ENCODE data around the gene PARVB.

Gene PARVB

GRCh38 chr22:44075670-44076069, 51.6 kb downstream of the PARVB start:
- no peak overlapping the region for H3K4me3 ChIP-seq (ENCODE audit: low read length)
- no peak for DNase-seq (ENCODE audit: low read depth, low spot score)

DNA sequence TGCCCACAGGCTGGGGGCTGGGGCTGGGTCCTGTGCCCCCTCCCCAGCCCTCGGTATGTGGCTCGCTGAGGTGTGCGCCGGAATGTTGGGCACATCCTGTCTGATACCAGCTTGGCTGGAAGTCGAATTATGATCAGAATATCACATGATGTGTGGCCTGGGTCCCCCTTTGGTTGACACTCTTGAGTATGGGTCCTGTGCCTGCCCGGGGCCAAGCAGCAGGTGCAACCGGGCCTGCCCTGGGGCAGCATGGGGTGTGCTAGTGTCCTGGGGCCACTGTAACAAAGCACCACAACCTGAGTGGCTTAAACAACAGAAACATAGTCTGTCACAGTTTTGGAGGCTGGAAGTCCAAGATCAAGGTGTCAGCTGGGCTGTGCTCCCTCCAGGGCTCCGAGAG, 52.7 kb downstream of the PARVB start:
- DNase-seq (ENCODE audit: low read depth, low spot score), result no peak
- H3K4me3 ChIP-seq (ENCODE audit: low read length), result no peak overlapping the region

DNA sequence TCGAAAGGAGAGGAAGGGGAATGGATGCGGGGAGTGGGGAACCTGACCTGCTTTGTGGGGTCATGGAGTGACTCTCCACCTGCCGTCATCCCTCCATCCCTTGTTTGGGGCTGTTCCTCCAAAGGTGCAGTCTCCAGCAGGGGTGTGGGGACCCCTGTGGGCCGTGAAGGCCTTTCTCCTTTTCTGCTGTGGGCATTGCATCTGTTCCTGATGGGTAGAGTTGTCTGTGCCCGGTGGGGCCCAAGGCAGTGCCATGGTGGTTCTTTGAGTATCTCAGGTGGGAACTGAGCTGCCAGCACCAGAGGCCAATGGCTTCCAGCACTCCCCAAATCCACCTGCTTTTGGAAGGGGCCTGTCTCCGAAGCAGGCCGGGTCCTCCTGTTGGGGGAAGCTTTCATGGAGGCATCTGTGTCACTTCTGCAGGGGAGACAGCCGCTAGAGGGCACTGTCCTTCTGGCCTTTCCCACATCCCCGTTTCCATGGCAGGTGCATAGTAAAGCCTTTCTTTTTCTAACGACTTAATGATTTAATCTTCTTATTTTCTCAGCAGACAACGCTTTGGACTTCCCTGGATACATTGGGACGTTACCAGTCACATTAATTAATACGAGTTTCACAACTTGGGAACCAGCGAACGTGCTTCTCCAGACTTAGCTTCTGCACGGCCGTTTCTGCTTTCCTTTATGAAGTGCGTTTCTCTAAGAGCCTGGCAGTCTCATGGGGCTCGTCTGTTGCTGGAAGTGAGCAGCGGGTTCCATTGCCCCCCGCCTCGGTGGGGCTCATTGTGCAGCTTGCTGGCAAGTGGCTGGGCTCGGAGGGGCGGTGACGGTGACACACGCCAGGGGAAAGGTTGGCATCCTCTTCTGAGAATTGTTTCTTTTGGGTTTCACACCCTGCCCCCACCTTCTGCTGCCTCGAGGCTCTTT, 57.1 kb downstream of the PARVB start:
- H3K4me3 ChIP-seq (ENCODE audit: low read length), result no peak overlapping the region
- peak; percentile 60 for DNase-seq (ENCODE audit: low read depth, low spot score)

DNA sequence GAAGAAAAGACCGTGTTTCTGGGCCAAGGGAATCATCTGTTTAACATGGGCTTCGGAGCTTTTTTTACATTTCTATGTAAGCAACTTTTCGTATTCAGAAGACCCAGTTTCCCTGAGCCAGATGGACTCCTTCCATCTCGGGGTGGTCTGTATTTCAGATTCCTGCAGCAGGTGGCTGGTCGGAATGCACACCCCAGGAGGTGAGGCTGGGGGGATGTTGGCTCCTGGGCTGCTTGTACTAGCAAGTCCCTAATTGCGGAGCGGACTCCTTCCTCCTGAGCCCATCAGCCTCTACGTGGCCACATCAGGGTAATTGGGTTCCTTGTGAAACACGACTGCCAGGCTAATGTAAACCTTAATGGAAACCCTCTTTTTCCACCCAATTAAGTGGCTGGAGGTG, 58.7 kb downstream of the PARVB start:
- no peak for DNase-seq (ENCODE audit: low read depth, low spot score)
- no peak overlapping the region for H3K4me3 ChIP-seq (ENCODE audit: low read length)

DNA sequence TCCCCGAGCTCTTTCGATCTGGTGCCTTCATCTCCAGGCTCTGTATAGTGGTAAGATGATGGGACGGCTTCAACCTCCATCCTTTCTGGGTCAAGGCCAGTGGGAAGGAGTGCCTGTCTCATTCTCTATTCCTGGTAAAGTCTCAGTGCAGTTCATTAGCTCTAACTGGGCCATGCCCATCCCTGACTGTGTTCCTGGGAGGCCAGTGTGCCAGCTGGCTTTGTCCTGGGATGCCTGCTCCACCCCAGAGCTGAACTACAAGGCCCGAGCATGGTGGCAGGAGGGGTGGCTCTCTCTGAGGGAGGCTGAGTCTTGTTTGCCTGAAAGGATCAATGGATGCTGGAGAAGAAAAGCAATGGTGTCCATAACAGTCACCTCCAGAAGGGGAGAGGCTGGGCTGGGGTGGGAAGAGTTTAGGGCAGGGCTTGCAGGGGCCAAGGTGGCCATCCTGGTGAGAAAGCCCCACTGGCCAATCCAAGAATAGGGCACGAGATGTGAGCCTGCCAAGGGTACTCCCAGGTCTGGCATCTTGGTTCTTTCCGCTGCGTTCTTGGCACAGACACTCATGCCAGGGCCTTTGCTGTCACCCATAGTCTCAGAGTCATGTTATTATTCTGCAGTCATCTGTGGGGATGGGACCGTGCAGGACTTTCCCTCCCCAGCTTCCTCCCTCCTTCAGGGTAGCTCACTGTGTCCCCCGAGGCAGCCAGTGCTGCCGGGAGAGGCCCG, 60.1 kb downstream of the PARVB start:
- no peak overlapping the region for H3K4me3 ChIP-seq (ENCODE audit: low read length)
- DNase-seq (ENCODE audit: low read depth, low spot score), result no peak

DNA sequence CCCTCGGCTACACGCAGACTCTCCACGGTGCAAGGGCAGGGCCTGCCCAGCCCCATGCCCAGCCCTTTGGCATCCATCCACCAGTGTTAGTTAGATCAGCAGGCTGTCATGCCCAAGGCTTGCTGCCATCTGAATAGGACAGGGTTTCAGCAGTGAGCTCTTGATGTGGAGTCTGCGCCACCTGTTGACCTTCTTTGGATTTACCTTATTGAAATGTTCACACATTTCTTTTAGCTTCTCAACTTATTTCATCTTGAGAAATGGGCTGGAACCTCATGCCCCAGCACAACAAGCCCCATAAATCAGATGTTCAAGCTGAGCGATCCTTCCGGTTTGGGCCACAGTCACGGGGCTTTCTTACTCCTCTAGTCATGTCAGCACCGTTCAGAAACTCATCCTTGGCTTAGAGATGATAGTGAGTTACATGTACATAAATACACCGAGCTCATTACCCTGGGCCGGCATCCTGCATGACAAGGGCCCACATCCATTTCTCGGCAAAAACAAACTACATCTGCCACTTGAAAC, 61.7 kb downstream of the PARVB start:
- no peak overlapping the region for H3K4me3 ChIP-seq (ENCODE audit: low read length)
- peak; percentile 76 for DNase-seq (ENCODE audit: low read depth, low spot score)

DNA sequence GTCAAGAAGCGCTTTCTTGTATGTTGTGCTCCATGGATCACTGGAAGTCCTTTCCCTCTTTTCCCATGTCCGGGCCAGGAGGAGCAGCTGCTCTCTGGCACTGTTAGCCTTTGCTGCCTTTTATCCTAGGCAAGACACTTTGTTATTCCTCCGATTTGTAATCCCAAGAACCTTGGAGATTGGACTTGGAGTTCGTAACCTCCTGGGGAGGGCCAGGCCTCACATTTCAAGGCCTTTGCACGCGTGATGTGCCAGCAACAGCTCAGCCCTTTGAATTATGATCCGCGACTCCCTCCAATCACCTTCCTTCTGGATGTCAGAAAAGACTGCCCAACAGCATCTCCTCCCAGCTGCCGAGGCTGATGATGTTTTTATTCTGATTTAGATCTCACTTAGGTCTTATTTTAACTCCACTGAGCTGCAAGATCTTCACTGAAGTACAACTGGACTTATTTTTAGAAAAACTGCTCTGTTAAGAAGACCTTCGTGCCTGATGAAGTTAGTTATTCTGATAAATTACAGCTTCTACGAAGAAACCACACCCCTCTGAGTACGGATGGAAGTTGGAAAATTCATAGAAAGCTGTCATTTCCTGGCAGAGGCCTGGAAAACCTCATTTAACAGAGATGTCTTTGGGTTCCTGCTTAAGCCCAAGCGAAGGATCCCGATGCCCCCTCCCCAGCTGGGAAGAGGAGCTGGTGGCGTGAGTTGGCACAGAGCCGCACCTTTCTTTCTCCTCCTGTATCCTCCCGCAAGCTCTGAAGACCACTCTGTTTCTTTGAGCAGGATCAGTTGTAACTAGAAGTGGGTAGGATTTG, 62.4 kb downstream of the PARVB start:
- no peak for DNase-seq (ENCODE audit: low read depth, low spot score)
- H3K4me3 ChIP-seq (ENCODE audit: low read length), result no peak overlapping the region

DNA sequence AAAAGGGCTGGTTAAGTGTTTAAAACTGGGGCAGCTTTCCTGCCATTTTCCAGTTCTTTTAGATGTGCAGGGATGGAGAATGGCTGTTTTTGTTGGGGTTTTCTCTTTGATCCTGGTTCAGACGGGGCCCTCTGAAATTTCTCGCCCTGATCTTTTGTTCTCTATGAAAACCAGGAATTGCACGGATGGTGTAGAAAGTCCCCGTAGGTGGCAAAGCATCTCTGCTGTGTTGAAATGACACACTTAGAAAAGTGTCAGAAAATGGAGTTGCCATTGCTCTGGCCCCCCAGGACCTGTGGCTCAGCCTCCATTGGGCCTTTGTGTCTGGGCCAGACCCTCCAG, 63.0 kb downstream of the PARVB start:
- H3K4me3 ChIP-seq (ENCODE audit: low read length), result no peak overlapping the region
- DNase-seq (ENCODE audit: low read depth, low spot score), result no peak

- DNase-seq (ENCODE audit: low read depth, low spot score), result no peak
Measured at GRCh38 chr22:44088976-44089570, 65.0 kb downstream of the PARVB start.

DNA sequence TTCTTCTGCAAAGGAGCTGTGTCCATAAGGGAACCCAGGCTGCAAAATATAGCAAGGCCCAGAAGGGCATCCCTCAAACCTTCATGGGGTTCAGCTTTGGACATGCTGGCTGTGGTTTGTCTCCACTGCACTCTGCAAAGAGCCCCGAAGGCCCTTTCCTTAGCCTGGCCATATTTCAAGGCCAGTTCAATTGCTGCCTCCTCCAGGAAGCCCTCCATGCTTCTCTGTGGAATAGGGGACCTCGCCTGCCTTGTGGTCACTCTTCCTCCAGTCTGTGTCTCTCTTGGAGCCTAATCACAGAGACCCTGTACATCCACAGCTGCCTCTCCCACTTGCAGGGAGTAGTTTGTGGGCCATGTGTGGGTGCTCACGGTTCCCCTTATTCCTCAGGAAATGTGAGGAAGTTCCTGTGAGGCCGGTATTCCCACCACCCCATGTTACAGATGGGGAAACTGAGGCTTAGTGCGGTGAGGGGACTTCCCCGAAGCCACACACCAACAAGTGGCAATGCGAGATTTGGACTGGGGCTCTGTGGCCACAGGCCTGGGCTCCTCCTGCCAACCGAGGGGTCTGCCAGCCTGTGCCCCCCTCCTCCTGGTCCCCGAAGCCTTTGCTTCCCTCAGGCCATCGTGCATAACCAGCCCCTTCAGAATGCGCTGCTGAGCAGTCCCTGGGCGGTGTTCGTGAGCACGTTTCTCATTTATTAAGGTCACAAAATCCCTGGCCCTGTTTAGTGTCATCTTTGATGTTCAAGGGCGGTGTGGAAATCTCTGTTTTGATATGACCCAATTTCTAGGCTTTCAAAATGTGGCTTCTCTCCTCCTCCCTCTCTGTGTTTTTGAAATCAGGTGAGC, 65.8 kb downstream of the PARVB start:
- DNase-seq (ENCODE audit: low read depth, low spot score), result no peak
- H3K4me3 ChIP-seq (ENCODE audit: low read length), result no peak overlapping the region

More at GRCh38 chr22:44088976-44089570, 65.0 kb downstream of the PARVB start:
- H3K4me3 ChIP-seq (ENCODE audit: low read length), result no peak overlapping the region

DNA sequence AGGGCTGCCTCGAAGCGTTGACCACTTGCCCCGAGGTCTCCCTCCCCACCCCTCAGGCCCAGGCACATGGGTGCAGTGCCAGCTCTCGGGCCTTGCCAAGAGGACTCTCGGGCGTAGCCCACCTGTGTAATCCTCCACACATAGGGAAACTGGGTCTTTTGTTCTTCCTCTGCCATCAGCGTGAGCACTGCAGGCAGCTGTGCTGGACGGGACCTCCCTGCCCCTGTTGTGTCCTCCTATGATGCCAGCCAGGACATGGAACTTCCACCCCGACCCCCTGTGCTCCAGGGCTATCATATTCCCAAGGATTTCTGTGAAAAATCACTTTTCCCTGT, 66.4 kb downstream of the PARVB start:
- DNase-seq (ENCODE audit: low read depth, low spot score), result no peak
- H3K4me3 ChIP-seq (ENCODE audit: low read length), result no peak overlapping the region

GRCh38 chr22:44091021-44091721, 67.1 kb downstream of the PARVB start:
- DNase-seq (ENCODE audit: low read depth, low spot score), result peak; percentile 68
- H3K4me3 ChIP-seq (ENCODE audit: low read length), result no peak overlapping the region

- no peak for DNase-seq (ENCODE audit: low read depth, low spot score)
Measured at GRCh38 chr22:44091751-44092150, 67.6 kb downstream of the PARVB start.

DNA sequence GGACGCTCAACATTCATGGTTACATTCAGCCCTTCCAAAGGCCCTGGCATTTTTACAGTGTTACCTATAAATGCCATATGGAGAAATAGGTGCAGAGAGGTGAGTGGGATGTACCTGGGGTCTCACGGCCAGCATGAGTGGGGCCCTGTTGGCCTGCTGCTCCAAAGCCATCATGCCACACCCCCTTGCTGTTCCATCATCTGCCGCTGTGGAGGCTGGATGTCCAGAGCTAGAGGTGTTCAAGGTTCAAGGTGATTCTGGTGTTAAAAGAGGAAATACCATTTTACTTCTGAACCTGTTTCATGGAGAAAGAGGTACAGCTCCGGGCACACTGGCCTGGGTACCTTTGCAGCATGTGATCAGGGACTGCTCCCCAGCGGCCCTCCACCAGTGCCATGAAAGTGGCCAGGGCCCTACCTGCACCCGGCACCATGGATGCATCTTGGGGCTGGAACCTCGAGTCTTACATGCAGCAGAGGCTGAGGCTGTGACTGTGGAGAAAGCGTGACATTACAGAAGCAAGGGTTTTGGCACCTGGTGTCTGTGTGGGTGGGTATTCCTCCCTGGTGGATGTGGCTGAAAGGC, 68.6 kb downstream of the PARVB start:
- DNase-seq (ENCODE audit: low read depth, low spot score), result no peak
- H3K4me3 ChIP-seq (ENCODE audit: low read length), result no peak overlapping the region

More at GRCh38 chr22:44091751-44092150, 67.6 kb downstream of the PARVB start:
- no peak overlapping the region for H3K4me3 ChIP-seq (ENCODE audit: low read length)

- H3K4me3 ChIP-seq (ENCODE audit: low read length), result no peak overlapping the region
- no peak for DNase-seq (ENCODE audit: low read depth, low spot score)
Measured at GRCh38 chr22:44093791-44094190, 69.7 kb downstream of the PARVB start.

GRCh38 chr22:44094751-44095302, 70.7 kb downstream of the PARVB start:
- H3K4me3 ChIP-seq (ENCODE audit: low read length), result no peak overlapping the region
- no peak for DNase-seq (ENCODE audit: low read depth, low spot score)

DNA sequence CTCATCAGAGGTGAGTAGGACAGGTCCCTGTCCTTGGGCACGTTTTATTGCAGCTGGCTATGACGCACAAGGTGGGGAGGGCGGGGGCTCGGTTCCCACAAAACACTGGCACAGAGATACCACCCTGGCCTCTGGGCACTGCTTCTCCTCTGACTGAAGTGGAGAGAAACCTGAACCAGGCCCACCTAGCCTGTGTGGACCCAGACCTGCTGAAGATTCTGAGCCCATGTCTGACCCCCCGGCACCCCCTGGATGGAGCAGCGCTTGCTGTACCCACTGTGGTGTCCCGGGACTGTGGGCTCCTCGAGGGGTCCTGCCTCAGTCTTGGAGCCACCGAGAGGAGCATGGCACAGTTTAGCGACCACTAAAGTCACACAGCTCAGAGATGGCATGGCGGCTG, 72.6 kb downstream of the PARVB start:
- DNase-seq (ENCODE audit: low read depth, low spot score), result no peak
- H3K4me3 ChIP-seq (ENCODE audit: low read length), result no peak overlapping the region

All from Jurkat, Clone E6-1 (cell line).